Measurements from ENCODE around the gene MARCKS.

DNA sequence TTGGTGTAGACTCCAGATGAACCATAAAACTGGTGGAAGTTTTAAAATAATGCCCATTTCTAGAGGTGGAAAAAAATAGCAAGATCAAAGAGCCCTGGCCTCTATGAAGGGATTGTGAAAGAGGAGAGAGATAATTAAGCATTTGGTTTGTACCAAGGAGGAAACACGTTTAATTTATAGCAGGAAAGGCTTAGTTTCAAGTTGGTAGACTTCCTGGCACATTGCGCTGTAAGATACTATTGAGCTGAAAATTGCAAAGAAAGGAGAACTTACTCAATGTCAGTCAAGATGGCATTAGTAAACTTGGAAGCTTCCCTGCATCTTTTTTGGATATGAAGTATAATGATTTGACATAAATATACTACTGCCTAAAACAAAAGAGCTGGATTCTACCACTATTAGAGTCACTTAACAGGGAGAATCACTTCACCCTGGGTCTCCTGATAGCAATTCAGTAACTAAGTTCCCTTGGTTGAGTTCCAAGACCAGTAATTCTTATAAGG is 24.4 kb downstream of the MARCKS start:
- TF ChIP-seq CTCF (optimal IDR thresholded peaks at IDR 0.05 in 1 of 3, IDR thresholded peaks at IDR 0.05 in 1 of 3, conservative IDR thresholded peaks at IDR 0.05 in 1 of 3; ENCODE audit: extremely low read depth in 1 of 3, insufficient read depth in 2 of 3, low read length in 3 of 3): no peak
- no peak for TF ChIP-seq EZH2 (IDR thresholded peaks at IDR 0.05; ENCODE audit: low read length)

Data from keratinocyte (primary cell).